HUES6 (cell line): ENCODE measurements around the gene GALNT17.

ENCODE experiments used
- H3K27ac ChIP-seq: 2 replicates; pipeline ENCODE4 v1.7.0; 2013; ENCODE audit warnings: low read depth, mild to moderate bottlenecking, low read length, inconsistent platforms
- H3K27me3 ChIP-seq: 2 replicates; pipeline ENCODE4 v1.6.1; 2013; ENCODE audit warnings: low read length; ENCODE audit not compliant: control insufficient read depth, insufficient read depth
- H3K36me3 ChIP-seq: 2 replicates; pipeline ENCODE4 v1.6.1; 2013; ENCODE audit warnings: low read length; ENCODE audit not compliant: control insufficient read depth, insufficient read depth
- H3K4me1 ChIP-seq: 2 replicates; pipeline ENCODE4 v1.6.1; 2013; ENCODE audit warnings: low read length; ENCODE audit not compliant: control insufficient read depth, insufficient read depth
- H3K4me3 ChIP-seq: 2 replicates; pipeline ENCODE4 v1.5.1; 2013; ENCODE audit warnings: low read depth, low read length
- H3K9ac ChIP-seq: one replicate; pipeline ENCODE4 v1.6.1; 2013; ENCODE audit warnings: mild to moderate bottlenecking, low read length
- H3K9me3 ChIP-seq: 2 replicates; pipeline ENCODE4 v1.6.1; 2013; ENCODE audit warnings: low read depth, low read length; ENCODE audit not compliant: control insufficient read depth, insufficient read depth

The GALNT17 gene

GRCh38 chr7:71165708-71166107 lies 33.8 kb downstream of the GALNT17 start:
- Histone ChIP-seq H3K9me3 (no peaks in the 10 kb centered on the region), H3K27me3 (no peaks in the 10 kb centered on the region), H3K4me3 (no peak overlapping the region), H3K4me1 (peaks cover 6% of the 10 kb centered on the region; the same call in 1 of the 2 replicates), H3K9ac (no peak overlapping the region), H3K27ac (no peak overlapping the region), H3K36me3 (no peaks in the 10 kb centered on the region)

DNA sequence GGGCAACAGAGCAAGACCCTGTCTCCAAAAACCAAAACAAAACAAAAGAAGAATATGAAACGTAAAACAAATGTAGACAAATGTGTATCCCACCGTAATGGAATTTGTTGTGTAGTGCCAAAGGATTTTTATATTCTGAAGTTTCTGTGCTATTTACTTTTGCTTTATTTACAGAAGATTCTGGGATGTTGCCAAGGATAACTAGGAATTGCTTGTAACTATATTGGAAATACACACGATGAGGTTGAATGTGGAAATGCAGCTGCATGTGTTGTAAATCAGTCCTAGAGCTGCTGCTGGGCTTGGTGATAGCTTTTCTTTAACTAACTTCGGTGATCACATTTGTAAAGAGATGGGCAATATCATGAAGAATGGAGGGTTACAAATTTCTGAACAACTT lies 39.5 kb downstream of the GALNT17 start:
- no peak overlapping the region for H3K27ac ChIP-seq
- no peak overlapping the region for H3K9ac ChIP-seq
- peaks cover 5% of the 10 kb centered on the region; the same call in 1 of the 2 replicates for H3K4me1 ChIP-seq
- no peaks in the 10 kb centered on the region for H3K36me3 ChIP-seq
- H3K27me3 ChIP-seq, result no peaks in the 10 kb centered on the region
- H3K4me3 ChIP-seq, result no peak overlapping the region
- H3K9me3 ChIP-seq, result no peaks in the 10 kb centered on the region

- H3K4me3 ChIP-seq, result no peak overlapping the region
- no peaks in the 10 kb centered on the region for H3K9me3 ChIP-seq
- no peaks in the 10 kb centered on the region for H3K36me3 ChIP-seq
- H3K27ac ChIP-seq, result no peak overlapping the region
- H3K9ac ChIP-seq, result no peak overlapping the region
- no peaks in the 10 kb centered on the region for H3K27me3 ChIP-seq
- peaks cover 10% of the 10 kb centered on the region; the same call in 1 of the 2 replicates for H3K4me1 ChIP-seq
Measured at GRCh38 chr7:71173955-71174354, 42.0 kb downstream of the GALNT17 start.

DNA sequence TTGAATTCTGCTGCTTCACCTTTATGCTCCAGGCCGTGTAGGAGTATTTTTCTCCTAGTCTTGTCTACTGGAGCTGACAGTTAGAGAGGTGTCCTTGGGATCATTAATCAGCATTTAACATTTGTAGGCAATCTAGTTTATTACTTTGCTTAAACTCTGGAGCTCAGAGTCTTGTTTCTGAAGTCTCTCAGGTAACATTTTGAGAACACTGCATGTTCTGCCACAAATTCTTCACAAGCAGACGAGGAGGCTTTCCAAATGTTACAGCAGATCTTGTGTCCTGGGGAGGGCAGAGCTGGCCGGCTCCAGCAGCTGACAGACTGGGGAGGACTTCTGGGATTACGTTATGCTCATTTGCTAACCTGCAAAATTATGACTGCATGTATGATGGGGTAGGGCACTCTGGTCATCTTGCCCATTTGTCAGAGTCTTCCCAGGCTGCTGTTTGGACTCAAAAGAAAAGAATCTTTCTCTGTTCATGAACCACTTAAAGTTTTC lies 50.5 kb downstream of the GALNT17 start:
- Histone ChIP-seq H3K9me3 (no peaks in the 10 kb centered on the region), H3K4me3 (no peak overlapping the region), H3K9ac (no peak overlapping the region), H3K4me1 (peaks cover 5% of the 10 kb centered on the region; the same call in 1 of the 2 replicates), H3K27ac (no peak overlapping the region), H3K27me3 (no peaks in the 10 kb centered on the region), H3K36me3 (no peaks in the 10 kb centered on the region; the same call in 1 of the 2 replicates)

DNA sequence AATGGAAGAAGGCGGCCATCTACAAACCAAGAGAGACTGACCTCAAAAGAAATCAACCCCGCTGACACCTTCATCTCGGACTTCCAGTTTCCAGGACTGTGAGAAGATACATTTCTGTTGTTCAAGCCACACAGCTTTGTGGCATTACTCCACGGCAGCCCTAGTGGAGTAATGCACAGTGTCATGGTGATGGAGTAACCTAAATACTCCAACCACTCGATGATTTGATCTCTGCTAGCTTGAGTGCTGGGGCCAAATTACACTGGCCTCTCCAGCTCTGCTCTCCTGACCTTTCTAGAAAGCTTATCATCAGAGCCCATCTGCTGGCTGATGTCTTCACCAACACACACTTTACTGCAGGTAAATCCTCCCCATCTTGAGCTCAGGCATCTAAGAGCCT lies 52.2 kb downstream of the GALNT17 start:
- Histone ChIP-seq H3K9me3 (peaks cover 14% of the 10 kb centered on the region), H3K4me3 (no peak overlapping the region), H3K27me3 (no peaks in the 10 kb centered on the region), H3K4me1 (peaks cover 5% of the 10 kb centered on the region; the same call in 1 of the 2 replicates), H3K9ac (no peak overlapping the region), H3K36me3 (no peaks in the 10 kb centered on the region; the same call in 1 of the 2 replicates), H3K27ac (no peak overlapping the region)

- Histone ChIP-seq H3K9me3 (peaks cover 18% of the 10 kb centered on the region), H3K4me3 (no peak overlapping the region)
Measured at GRCh38 chr7:71184609-71185008, 52.7 kb downstream of the GALNT17 start.

GRCh38 chr7:71186535-71187057 lies 54.7 kb downstream of the GALNT17 start:
- Histone ChIP-seq H3K27me3 (no peaks in the 10 kb centered on the region), H3K9ac (no peak overlapping the region), H3K9me3 (peaks cover 25% of the 10 kb centered on the region)

More at GRCh38 chr7:71184609-71185008, 52.7 kb downstream of the GALNT17 start:
- H3K4me1 ChIP-seq, result peaks cover 5% of the 10 kb centered on the region; the same call in 1 of the 2 replicates
- no peaks in the 10 kb centered on the region; the same call in 1 of the 2 replicates for H3K36me3 ChIP-seq
- H3K27ac ChIP-seq, result no peak overlapping the region
- no peaks in the 10 kb centered on the region for H3K27me3 ChIP-seq
- H3K9ac ChIP-seq, result no peak overlapping the region

GRCh38 chr7:71191771-71192170 lies 59.8 kb downstream of the GALNT17 start:
- Histone ChIP-seq H3K9me3 (peaks cover 25% of the 10 kb centered on the region), H3K4me3 (no peak overlapping the region), H3K36me3 (no peaks in the 10 kb centered on the region), H3K9ac (no peak overlapping the region), H3K27ac (no peak overlapping the region), H3K4me1 (no peaks in the 10 kb centered on the region; the same call in 1 of the 2 replicates), H3K27me3 (no peaks in the 10 kb centered on the region)

More at GRCh38 chr7:71186535-71187057, 54.7 kb downstream of the GALNT17 start:
- Histone ChIP-seq H3K36me3 (no peaks in the 10 kb centered on the region; the same call in 1 of the 2 replicates), H3K27ac (no peak overlapping the region), H3K4me1 (peaks cover 5% of the 10 kb centered on the region; the same call in 1 of the 2 replicates), H3K4me3 (no peak overlapping the region)

GRCh38 chr7:71193099-71193810 lies 61.3 kb downstream of the GALNT17 start:
- no peaks in the 10 kb centered on the region for H3K27me3 ChIP-seq
- 0 out of 2 replicates have a peak, but pooled peaks cover 1% of the 10 kb centered on the region for H3K36me3 ChIP-seq
- peaks cover 19% of the 10 kb centered on the region for H3K9me3 ChIP-seq
- no peak overlapping the region for H3K9ac ChIP-seq
- H3K4me1 ChIP-seq, result no peaks in the 10 kb centered on the region
- no peak overlapping the region for H3K27ac ChIP-seq
- no peak overlapping the region for H3K4me3 ChIP-seq

- peaks cover 3% of the 10 kb centered on the region; the same call in 1 of the 2 replicates for H3K9me3 ChIP-seq
- peaks cover 14% of the 10 kb centered on the region for H3K4me1 ChIP-seq
- H3K9ac ChIP-seq, result no peak overlapping the region
- H3K27me3 ChIP-seq, result no peaks in the 10 kb centered on the region
- H3K36me3 ChIP-seq, result 0 out of 2 replicates have a peak, but pooled peaks cover 5% of the 10 kb centered on the region
- no peak overlapping the region for H3K27ac ChIP-seq
- H3K4me3 ChIP-seq, result no peak overlapping the region
Measured at GRCh38 chr7:71198391-71198790, 66.4 kb downstream of the GALNT17 start.

DNA sequence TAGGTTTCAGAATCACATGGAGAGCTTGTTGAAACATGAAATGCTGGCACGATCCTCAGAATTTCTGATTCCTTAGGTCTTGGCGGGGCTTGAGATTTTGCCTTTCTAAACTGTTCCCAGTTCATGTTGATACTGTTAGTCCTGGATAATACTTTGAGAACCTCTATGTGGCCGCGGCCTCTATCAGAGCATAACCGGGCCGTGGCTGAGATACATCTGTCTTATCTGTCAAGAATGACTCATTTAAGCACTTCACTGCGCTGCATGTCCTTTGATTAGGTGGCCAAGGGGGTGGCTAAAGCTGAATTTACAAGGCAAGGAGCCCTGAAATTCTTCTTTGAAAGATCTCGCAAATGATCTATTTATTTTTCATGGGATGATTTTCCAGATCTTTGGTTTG lies 66.9 kb downstream of the GALNT17 start:
- Histone ChIP-seq H3K36me3 (0 out of 2 replicates have a peak, but pooled peaks cover 5% of the 10 kb centered on the region), H3K4me1 (peaks cover 14% of the 10 kb centered on the region), H3K27me3 (no peaks in the 10 kb centered on the region), H3K9me3 (peaks cover 8% of the 10 kb centered on the region; the same call in 1 of the 2 replicates), H3K27ac (no peak overlapping the region), H3K4me3 (no peak overlapping the region), H3K9ac (no peak overlapping the region)
